DLD1 (cell line): ENCODE results near the gene INO80.
"Not testable (repeated sequence)": the region's sequence is repeated elsewhere in the genome, so short reads cannot be mapped to it uniquely, and the experiment has no call there.

Experiments
- in situ Hi-C: cut with HindIII; loops from 2 replicates; pipeline ENCODE4 v1.10.0; 2017; ENCODE audit warnings: low sequenced_read_pairs

INO80 gene

GRCh38 chr15:40968290-40969085, 147.6 kb downstream of the INO80 start:
- in situ Hi-C loops = no loop called here

GRCh38 chr15:40964634-40965033, 151.4 kb downstream of the INO80 start:
- in situ Hi-C loops = no loop called here

- in situ Hi-C loops = no loop called here
Measured at GRCh38 chr15:40964006-40964405, 152.1 kb downstream of the INO80 start.

- in situ Hi-C loops = no loop called here
Measured at GRCh38 chr15:40963201-40963600, 152.9 kb downstream of the INO80 start.

GRCh38 chr15:40962317-40962716, 153.8 kb downstream of the INO80 start:
- in situ Hi-C loops = not testable (repeated sequence)

GRCh38 chr15:40961740-40962139, 154.3 kb downstream of the INO80 start:
- in situ Hi-C loops = not testable (repeated sequence)

GRCh38 chr15:40960925-40961324, 155.2 kb downstream of the INO80 start:
- in situ Hi-C loops = no loop called here

- in situ Hi-C loops = no loop called here
Measured at GRCh38 chr15:40960151-40960885, 155.8 kb downstream of the INO80 start.

- in situ Hi-C loops = no loop called here
Measured at GRCh38 chr15:40959331-40960141, 156.5 kb downstream of the INO80 start.

- in situ Hi-C loops = no loop called here
Measured at GRCh38 chr15:40958723-40959122, 157.4 kb downstream of the INO80 start.

GRCh38 chr15:40958146-40958545, 157.9 kb downstream of the INO80 start:
- in situ Hi-C loops = no loop called here

GRCh38 chr15:40957581-40958051, 158.5 kb downstream of the INO80 start:
- in situ Hi-C loops = no loop called here

- in situ Hi-C loops = no loop called here
Measured at GRCh38 chr15:40957041-40957555, 159.0 kb downstream of the INO80 start.

- in situ Hi-C loops = no loop called here
Measured at GRCh38 chr15:40956541-40956982, 159.5 kb downstream of the INO80 start.

- in situ Hi-C loops = no loop called here
Measured at GRCh38 chr15:40955930-40956540, 160.0 kb downstream of the INO80 start.

- in situ Hi-C loops = no loop called here
Measured at GRCh38 chr15:40955141-40955903, 160.8 kb downstream of the INO80 start.

- in situ Hi-C loops = not testable (repeated sequence)
Measured at GRCh38 chr15:40954158-40954848, 161.8 kb downstream of the INO80 start.

- in situ Hi-C loops = no loop called here
Measured at GRCh38 chr15:40953713-40954074, 162.4 kb downstream of the INO80 start.
